Activated CD8-positive, alpha-beta T cell treated with anti-CD3 and anti-CD28 coated beads for 36 hours (primary cell): Measurements from ENCODE around the gene ZBTB32. TPM values are rescaled to one million over a fixed set of nuclear protein-coding genes. Genes with fewer than 3 reads are reported as not detected.

ENCODE experiments used
- ATAC-seq: fragments of 200-7000 bp; cut with Tn5 transposase; one replicate; pipeline ENCODE4 v1.10.0; 2021; ENCODE audit warnings: mild to moderate bottlenecking, moderate library complexity
- CTCF ChIA-PET: fragments of 350-600 bp; sonication (Branson Sonifier 250); formaldehyde crosslinking; loops from one replicate; lab custom pipeline; 2021; ENCODE audit warnings: antibody characterized with exemption; lab: Charles Lee
- POLR2A ChIA-PET: fragments of 350-600 bp; sonication (Branson Sonifier 250); formaldehyde crosslinking; loops from one replicate; lab custom pipeline; 2021; ENCODE audit warnings: antibody characterized with exemption; lab: Charles Lee
- DNase-seq: peaks from one replicate; pipeline ENCODE4 v3.0.0-alpha.2; 2020
- H3K27ac Mint-ChIP-seq: one replicate; pipeline ENCODE4 v1.8.0; 2021; ENCODE audit warnings: mild to moderate bottlenecking, mixed read lengths
- H3K27me3 Mint-ChIP-seq: one replicate; pipeline ENCODE4 v1.8.0; 2021; ENCODE audit warnings: mixed read lengths
- H3K36me3 Mint-ChIP-seq: one replicate; pipeline ENCODE4 v1.8.0; 2021; ENCODE audit warnings: low read depth, mixed read lengths
- H3K4me1 Mint-ChIP-seq: one replicate; pipeline ENCODE4 v1.8.0; 2021; ENCODE audit warnings: low read depth, mixed read lengths
- H3K4me3 Mint-ChIP-seq: one replicate; pipeline ENCODE4 v1.8.0; 2021; ENCODE audit warnings: mild to moderate bottlenecking, moderate library complexity, mixed read lengths
- H3K9me3 Mint-ChIP-seq: one replicate; pipeline ENCODE4 v1.8.0; 2021; ENCODE audit warnings: mixed read lengths
- intact Hi-C: fragments of 100-400 bp; cut with micrococcal nuclease; formaldehyde crosslinking; loops from one replicate; pipeline ENCODE4 v1.10.0; 2022
- total RNA-seq, 2 experiments: library from RNA; stranded (reverse); gene quantifications; one replicate each; pipeline ENCODE4 v1.2.3, GENCODE V29; 2021
- TF ChIP-seq, protein P1 (sequence below): fragments of 200-600 bp; IDR thresholded peaks from one replicate; pipeline ENCODE4 v1.8.0; 2022; ENCODE audit warnings: antibody characterized with exemption, mild to moderate bottlenecking

The ZBTB32 gene
- total RNA-seq, 2 experiments from 2014 or later = 410 to 420 TPM

DNA sequence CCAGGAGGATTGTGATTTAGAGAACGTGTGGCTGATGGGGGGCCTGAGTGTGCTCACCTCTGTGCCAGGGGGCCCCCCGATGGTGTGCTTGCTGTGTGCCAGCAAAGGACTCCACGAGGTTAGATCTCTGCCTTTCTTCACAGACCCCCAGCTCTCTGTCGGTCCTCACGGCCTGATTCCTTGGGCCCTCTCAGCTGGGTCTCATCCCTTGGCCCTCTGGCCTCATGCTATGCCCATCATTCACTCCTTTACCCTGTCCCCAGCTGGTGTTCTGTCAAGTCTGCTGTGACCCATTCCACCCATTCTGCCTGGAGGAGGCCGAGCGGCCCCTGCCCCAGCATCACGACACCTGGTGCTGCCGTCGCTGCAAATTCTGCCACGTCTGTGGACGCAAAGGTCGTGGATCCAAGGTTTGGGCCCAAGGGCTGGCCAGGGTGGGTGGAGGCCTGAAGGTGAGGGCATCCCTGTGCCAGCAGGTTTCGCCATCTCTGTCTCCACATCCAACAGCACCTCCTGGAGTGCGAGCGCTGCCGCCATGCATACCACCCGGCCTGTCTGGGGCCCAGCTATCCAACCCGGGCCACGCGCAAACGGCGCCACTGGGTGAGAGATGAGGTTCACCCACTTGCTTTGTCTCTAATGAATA lies 21.0 kb downstream of the ZBTB32 start:
- no peaks in the 10 kb centered on the region for H3K27me3 Mint-ChIP-seq
- peaks cover 78% of the 10 kb centered on the region for H3K36me3 Mint-ChIP-seq
- CTCF ChIA-PET = interaction anchor here (1.7 kb wide), 1 partner anchor 31 kb away, joined by 4 read pairs; no protein-coding TSS in a partner anchor
- DNase-seq = no peak
- H3K4me1 Mint-ChIP-seq = peaks cover 14% of the 10 kb centered on the region
- no peak overlapping the region for H3K4me3 Mint-ChIP-seq
- POLR2A ChIA-PET = interaction anchor here (0.8 to 9.5 kb wide), 3 partner anchors 11 to 64 kb away, joined by 5 to 105 read pairs (median 16); no protein-coding TSS in a partner anchor
- ATAC-seq = no peak
- H3K27ac Mint-ChIP-seq = no peak overlapping the region
- TF ChIP-seq, protein P1, sequence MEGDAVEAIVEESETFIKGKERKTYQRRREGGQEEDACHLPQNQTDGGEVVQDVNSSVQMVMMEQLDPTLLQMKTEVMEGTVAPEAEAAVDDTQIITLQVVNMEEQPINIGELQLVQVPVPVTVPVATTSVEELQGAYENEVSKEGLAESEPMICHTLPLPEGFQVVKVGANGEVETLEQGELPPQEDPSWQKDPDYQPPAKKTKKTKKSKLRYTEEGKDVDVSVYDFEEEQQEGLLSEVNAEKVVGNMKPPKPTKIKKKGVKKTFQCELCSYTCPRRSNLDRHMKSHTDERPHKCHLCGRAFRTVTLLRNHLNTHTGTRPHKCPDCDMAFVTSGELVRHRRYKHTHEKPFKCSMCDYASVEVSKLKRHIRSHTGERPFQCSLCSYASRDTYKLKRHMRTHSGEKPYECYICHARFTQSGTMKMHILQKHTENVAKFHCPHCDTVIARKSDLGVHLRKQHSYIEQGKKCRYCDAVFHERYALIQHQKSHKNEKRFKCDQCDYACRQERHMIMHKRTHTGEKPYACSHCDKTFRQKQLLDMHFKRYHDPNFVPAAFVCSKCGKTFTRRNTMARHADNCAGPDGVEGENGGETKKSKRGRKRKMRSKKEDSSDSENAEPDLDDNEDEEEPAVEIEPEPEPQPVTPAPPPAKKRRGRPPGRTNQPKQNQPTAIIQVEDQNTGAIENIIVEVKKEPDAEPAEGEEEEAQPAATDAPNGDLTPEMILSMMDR = no peak
- intact Hi-C loops = no loop called here
- no peaks in the 10 kb centered on the region for H3K9me3 Mint-ChIP-seq

DNA sequence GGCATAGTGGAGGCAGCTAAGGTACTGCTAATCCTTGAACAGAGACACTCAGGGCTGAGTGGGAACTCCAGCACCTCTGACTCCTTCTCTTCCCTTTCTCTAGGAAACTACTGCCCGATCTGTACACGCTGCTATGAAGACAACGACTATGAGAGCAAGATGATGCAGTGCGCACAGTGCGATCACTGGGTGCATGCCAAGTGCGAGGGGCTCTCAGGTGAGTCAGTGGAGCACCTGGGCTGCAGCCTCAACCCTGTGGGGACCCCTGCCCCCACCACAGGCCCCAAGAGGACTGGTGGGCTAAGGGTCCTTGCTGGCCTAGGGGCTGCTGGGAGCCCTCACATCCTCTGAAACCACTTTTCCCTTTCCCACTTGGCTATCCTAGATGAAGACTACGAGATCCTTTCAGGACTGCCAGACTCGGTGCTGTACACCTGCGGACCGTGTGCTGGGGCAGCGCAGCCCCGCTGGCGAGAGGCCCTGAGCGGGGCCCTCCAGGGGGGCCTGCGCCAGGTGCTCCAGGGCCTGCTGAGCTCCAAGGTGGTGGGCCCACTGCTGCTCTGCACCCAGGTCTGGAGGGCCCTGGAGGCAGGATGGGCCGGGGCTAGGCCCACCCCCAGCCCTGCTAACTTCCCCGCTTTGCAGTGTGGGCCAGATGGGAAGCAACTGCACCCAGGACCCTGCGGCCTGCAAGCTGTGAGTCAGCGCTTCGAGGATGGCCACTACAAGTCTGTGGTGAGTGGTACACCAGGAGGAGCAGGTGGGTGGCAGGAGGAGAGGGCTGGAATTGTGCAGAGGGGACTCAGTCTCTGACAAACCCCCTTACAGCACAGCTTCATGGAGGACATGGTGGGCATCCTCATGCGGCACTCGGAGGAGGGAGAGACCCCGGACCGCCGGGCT lies 22.9 kb downstream of the ZBTB32 start:
- POLR2A ChIA-PET = interaction anchor here (0.9 to 9.5 kb wide), 7 partner anchors 9 to 35 kb away, joined by 3 to 105 read pairs (median 6); partner anchors contain the start of genes IGFLR1 and KMT2B
- TF ChIP-seq, protein P1 = no peak
- H3K9me3 Mint-ChIP-seq = no peaks in the 10 kb centered on the region
- ATAC-seq (no peak), DNase-seq (no peak)
- intact Hi-C loops = no loop called here
- peaks cover 8% of the 10 kb centered on the region for H3K4me1 Mint-ChIP-seq
- H3K4me3 Mint-ChIP-seq = no peak overlapping the region
- no peaks in the 10 kb centered on the region for H3K27me3 Mint-ChIP-seq
- no peak overlapping the region for H3K27ac Mint-ChIP-seq
- CTCF ChIA-PET = interaction anchor here (1.2 to 1.5 kb wide), 3 partner anchors 13 to 92 kb away, joined by 3 to 4 read pairs (median 3); no protein-coding TSS in a partner anchor
- peaks cover 75% of the 10 kb centered on the region for H3K36me3 Mint-ChIP-seq

DNA sequence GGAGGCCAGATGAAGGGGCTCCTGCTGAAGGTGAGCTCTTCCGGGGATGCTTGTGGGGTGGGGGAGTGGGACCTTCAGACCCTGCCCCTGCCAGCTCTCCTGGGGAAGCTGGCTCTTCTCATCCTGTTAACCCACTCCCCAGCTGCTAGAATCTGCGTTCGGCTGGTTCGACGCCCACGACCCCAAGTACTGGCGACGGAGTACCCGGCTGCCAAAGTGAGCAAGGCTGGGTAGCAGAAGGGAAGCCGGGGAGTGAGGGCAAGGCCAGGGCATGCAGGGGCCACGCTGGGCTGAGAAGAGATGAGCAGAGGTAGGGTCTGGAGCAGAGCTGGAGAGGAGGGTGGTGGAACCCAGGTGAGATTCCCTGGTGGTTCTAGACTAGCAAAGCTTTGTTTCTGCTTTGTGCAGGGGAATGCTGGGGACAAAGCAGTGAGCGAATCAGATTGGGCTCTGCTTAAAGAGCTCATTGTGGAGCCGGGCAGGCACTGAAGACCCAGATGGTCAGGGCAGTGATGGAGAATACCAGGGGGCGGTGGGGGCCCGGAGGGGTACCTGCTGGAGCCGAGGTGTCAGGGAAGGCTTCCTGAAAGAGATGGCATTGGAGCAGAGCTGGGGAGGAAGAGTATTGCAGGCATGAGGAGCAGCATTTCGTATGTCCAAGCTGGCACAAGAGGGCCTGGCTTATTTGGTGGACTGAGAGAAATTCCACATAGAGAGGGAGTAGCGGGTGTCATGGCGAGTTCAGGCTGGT lies 23.8 kb downstream of the ZBTB32 start:
- no peaks in the 10 kb centered on the region for H3K9me3 Mint-ChIP-seq
- POLR2A ChIA-PET = interaction anchor here (0.9 to 4.4 kb wide), 6 partner anchors 8 to 15 kb away, joined by 3 to 52 read pairs (median 8); partner anchors contain the start of genes IGFLR1 and KMT2B
- H3K4me3 Mint-ChIP-seq = no peak overlapping the region
- ATAC-seq (no peak), DNase-seq (no peak)
- no peak overlapping the region for H3K27ac Mint-ChIP-seq
- no peaks in the 10 kb centered on the region for H3K27me3 Mint-ChIP-seq
- peaks cover 3% of the 10 kb centered on the region for H3K4me1 Mint-ChIP-seq
- CTCF ChIA-PET = interaction anchor here (1.2 to 1.5 kb wide), 3 partner anchors 12 to 92 kb away, joined by 3 to 4 read pairs (median 3); no protein-coding TSS in a partner anchor
- H3K36me3 Mint-ChIP-seq = peaks cover 66% of the 10 kb centered on the region
- TF ChIP-seq, protein P1 = no peak
- intact Hi-C loops = no loop called here

DNA sequence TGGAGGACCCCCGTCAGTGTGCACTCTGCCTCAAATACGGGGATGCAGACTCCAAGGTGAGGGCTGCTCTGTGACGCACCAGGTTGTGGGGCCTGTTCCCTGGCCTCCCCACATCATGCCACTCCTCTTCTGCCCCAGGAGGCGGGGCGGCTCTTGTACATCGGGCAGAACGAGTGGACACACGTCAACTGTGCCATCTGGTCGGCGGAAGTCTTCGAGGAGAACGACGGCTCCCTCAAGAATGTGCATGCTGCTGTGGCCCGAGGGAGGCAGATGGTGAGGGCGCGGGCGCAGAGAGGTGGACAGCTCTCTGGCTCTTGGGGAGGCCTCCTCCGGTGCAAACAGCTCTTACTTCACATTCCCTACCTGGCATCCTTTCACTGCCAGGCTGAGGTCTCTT lies 24.7 kb downstream of the ZBTB32 start:
- no peak overlapping the region for H3K4me3 Mint-ChIP-seq
- no peaks in the 10 kb centered on the region for H3K27me3 Mint-ChIP-seq
- no peak overlapping the region for H3K27ac Mint-ChIP-seq
- no peak for DNase-seq
- POLR2A ChIA-PET = interaction anchor here (0.9 to 4.4 kb wide), 5 partner anchors 9 to 31 kb away, joined by 3 to 52 read pairs (median 11); partner anchors contain the start of gene KMT2B
- CTCF ChIA-PET = interaction anchor here (1.2 to 1.5 kb wide), 2 partner anchors 11 to 91 kb away, joined by 3 to 4 read pairs; no protein-coding TSS in a partner anchor
- TF ChIP-seq, protein P1 = no peak
- H3K36me3 Mint-ChIP-seq = peaks cover 64% of the 10 kb centered on the region
- intact Hi-C loops = no loop called here
- H3K9me3 Mint-ChIP-seq = no peaks in the 10 kb centered on the region
- ATAC-seq = no peak
- H3K4me1 Mint-ChIP-seq = peaks cover 3% of the 10 kb centered on the region
